HG03558 (cell line): Measurements from ENCODE around the gene GRM4.
"Not testable (repeated sequence)": the region's sequence is repeated elsewhere in the genome, so short reads cannot be mapped to it uniquely, and the experiment has no call there.

Experiments used
- ATAC-seq: cut with Tn5 transposase; IDR thresholded peaks from one replicate; pipeline ENCODE4 v1.9.1; 2021; ENCODE audit warnings: moderate number of reproducible peaks; ENCODE audit not compliant: unreplicated experiment; ENCODE audit errors: extremely low read depth

Gene GRM4

DNA sequence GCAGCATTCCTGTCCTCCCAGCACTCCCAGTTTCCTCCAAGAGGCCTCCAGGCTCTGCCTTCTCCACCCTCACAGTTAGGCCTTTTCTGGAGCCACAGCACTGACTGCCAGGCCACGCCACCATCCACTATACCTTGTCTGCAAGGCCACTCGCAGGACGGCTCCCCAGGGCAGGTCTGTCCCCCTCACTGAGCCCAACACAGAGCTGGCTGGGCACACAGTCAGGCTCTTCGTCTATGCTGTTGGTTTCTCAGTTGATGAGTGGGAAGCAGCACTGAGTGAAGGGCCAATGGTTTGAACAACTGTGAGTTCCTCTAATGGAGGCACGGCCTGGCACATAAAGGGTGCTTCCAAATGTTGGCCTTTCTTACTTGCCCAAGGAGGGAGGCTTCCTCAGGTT lies 95.2 kb downstream of the GRM4 start:
- ATAC-seq, result no peak

DNA sequence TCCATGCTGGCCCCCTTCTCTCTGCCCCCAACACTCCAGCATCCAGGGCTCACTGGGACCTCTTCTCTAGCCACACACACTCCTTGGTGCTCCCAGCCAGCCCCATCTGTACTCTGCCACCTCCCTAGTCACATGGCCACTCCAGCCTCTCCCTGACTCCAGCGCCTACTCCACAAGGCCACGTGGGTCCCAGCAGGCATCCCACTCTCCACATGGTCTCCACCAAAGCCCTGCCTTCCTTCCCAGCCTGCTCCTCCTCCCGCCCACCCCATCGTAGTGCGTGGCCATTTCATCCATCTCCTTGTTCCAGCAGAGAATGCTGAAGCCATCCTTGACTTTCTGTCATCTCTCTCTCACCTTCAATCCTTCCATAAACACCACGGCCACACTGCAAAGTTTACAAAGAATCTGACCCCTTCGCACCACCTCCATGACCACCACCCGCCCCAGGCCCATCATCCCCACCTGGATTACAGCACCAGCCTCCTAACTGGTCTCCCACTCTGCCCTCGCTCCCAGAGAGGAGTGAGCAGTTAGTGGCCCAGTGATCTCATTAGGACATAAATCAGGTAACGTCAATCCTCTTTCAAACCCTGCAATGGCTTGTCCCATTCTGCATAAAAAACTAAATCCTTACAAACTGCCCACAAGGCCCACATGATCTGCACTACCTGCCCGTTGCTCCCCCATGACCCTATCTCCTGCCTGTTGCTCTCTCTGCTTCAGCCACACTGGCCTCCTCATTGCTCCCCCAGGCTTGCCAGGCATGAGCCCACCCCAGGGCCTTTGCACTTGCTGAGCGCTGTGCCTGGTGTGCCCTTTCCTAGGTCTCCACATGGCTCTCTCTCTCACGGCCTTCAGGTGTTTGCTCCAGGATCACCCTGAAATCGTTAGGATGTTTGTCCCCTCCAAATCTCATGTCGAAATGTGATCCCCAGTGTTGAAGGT lies 96.2 kb downstream of the GRM4 start:
- no peak for ATAC-seq

GRCh38 chr6:34047913-34048867 lies 97.7 kb downstream of the GRM4 start:
- no peak for ATAC-seq

DNA sequence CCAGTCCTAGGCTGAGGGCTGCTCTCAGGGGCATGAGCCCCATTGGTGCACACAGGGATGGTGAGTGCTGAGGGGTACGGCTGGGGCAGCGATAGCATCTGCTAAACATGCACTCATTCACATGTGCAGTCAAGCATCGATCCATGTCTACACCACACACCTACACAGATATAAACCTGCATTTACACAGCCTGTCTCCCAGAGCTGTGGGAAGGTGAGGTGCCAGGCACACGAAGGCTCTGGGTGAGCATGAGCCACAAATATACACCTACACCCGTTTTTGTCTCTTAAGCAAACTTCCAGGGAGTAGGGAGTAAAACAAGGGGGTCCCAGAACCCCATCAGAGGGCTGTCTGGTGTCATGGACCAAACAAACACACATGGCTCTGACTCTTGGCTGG lies 99.3 kb downstream of the GRM4 start:
- ATAC-seq, result no peak

DNA sequence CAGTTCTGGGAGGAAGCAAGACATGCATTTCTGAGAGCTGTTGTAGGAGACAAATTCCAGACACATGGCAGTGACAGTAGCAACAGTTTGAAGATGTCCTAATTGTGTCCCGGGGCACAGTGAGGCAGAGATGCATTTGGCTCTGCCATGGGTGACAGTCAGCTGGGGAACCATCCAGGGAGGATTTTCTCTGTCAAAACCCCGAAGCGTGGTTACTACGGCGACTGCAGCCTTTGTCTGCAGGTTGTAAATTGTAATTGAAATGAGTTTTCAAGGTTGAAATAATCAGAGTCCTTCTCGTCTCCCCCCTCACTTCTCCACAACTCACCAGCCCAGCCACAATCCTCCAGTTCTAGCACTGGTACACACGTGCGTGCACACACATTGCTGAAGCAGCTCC lies 100.1 kb downstream of the GRM4 start:
- no peak for ATAC-seq

DNA sequence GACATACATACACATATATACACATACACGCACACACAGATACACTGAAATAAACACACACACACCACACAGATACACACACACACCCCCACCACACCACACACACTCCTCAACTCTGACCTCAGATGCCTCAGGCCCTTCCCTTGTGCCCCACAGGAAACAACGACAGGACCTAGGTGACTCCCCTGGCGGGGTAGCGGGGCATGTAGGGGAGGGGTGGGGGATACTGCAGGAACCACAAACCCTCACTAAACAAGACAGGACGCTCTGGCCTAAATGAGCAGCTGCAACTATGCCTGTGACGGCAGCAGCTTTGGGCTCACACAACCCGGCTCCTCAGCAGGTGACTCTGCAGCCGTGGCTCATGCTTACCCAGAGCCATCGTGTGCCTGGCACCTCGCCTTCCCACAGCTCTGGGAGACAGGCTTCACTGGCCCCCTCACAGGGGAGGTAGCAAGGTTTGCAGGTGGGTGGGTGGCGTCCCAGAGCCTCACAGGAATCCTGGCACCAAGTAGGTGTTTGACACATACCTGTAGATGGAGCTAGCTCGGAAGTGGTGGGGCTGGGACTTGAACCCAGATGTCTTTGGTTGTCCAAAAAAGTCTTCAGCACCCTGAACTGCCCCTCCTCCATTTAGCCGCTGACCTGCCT lies 100.8 kb downstream of the GRM4 start:
- no peak for ATAC-seq

DNA sequence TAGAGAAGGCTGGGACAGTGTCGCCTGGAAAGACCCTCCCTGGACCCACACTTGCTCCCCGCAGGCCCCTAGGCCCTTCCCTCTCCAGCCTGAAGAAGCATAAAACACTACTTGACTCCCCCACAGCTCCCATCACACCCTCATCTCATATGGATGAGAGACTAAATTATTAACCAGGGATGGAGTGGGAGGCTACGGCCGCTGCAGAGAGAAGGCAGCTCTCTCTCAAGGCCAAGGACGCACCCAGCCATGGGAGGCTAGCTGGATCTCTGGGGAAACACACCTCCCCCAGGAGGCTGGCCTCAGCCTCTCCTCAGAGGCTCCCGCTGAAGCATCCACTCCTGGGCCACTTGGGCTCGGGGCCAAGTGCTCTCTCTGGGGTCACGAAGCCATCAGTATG lies 102.5 kb downstream of the GRM4 start:
- no peak for ATAC-seq

GRCh38 chr6:34041998-34042397 lies 103.9 kb downstream of the GRM4 start:
- ATAC-seq, result not testable (repeated sequence)

DNA sequence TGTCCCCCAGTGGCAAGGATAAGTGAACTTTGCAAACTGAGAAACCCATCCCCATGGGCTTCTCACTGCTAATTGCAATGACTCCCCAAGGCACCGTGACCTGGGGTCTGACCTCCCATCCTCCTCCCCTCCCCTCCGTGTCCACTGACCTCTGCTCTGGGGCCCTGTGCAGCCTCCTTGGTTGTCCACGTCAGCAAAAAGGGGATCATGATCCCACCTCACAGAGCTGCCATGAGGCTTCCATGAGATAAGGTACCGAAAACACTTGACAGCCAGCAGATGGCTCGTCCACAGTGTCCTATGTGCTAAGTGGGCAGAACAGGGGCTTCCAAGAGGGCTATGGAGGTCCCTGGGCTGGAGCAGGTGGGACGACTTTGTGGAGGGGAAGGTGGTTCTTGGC lies 104.5 kb downstream of the GRM4 start:
- no peak for ATAC-seq

- no peak for ATAC-seq
Observed at GRCh38 chr6:34039943-34040342, 105.9 kb downstream of the GRM4 start.

DNA sequence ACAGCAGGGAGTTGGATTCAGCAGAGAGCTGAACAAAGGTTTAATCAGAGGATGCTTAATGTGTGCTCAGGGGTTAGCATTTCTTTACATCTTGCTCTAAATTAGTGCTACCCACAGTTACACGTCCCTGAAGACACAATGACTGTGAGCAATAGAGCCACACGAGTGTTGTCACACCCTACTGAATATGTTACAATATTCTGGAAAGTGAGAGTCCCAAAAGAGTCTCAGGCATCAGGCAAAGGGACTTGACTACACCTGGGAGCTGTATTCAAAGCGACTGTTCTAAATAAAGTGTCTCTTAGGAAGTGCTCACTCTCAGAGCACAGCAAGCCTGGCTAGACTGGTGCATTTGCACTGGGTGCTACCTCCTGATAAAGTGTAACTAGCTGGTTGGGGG lies 108.7 kb downstream of the GRM4 start:
- ATAC-seq, result no peak

DNA sequence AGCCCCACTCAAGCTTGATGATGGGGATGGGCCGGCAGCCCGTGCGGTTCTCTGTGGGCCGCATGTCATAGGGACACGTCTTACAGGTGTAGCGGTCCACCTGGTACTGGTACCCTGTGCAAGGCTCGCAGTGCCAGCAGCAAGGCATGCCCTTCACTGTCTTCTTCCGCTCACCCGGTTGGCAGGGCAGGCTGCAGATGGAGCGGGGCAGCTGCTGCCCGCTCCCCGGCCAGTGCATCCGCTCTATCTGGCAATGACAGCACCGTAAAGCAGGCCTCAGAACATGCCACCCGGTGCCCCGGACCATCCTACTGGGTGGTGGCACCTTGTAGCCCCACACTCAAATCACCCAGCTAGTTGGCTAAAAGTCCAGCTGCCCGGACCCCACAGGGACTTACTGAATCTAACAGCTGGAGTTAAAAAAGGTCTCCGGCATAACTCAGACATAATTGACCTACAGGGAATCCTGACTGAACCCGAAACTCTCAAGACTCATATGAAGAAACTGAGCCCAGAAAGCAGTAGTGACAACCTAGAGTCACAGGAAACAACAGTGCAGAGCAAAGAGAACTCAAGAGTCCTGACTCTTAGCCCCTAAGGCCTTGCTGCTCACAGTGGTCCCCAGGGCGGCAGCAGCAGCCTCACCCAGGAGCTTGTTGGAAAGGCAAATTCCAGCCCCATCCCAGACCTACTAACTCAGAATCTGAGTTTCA lies 109.4 kb downstream of the GRM4 start:
- no peak for ATAC-seq

- no peak for ATAC-seq
Observed at GRCh38 chr6:34035704-34036356, 110.1 kb downstream of the GRM4 start.

DNA sequence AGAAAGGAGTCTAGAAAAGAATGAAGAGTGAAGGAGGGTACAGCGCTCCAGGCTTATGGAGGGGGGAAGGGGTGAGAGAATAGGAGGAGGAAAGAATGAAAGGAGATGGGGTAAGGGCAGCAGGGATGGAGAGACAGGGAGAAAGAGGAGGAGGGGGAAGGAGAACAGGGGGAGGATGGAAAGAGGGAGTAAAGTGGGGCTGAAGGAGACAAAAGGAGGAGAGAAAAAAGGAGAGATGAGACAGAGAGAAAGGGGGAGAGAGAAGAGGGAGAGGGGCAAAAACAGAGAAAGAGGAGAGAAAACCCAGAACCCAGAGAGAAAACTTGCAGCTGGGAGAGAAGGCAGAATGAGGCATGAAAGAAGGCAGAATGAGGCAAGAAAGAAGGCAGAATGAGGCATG lies 110.7 kb downstream of the GRM4 start:
- no peak for ATAC-seq

GRCh38 chr6:34032856-34033255 lies 113.0 kb downstream of the GRM4 start:
- no peak for ATAC-seq

GRCh38 chr6:34031625-34032383 lies 114.1 kb downstream of the GRM4 start:
- no peak for ATAC-seq

- ATAC-seq, result no peak
Observed at GRCh38 chr6:34030831-34031624, 114.9 kb downstream of the GRM4 start.
